Right lobe of liver (tissue), 6 donors: ENCODE measurements around the gene MYBPC3. TPM values are rescaled to one million over a fixed set of nuclear protein-coding genes. Genes with fewer than 3 reads are reported as not detected.

Experiments
- ATAC-seq, 4 donors: fragments of 200-7000 bp; cut with Tn5 transposase; one replicate each; pipeline ENCODE4 v1.9.1; 2020; ENCODE audit warnings: mild to moderate bottlenecking in 4 of 4, moderate library complexity in 4 of 4
- DNase-seq, 3 donors: peaks; one replicate each; pipeline ENCODE4 v3.0.0-alpha.2; 2020
- H3K27ac ChIP-seq, 3 donors: fragments of 200-600 bp; one replicate each; pipeline ENCODE4 v1.8.0; 2022
- H3K27me3 ChIP-seq, 2 donors: fragments of 200-600 bp; one replicate each; pipeline ENCODE4 v1.8.0; 2022
- H3K36me3 ChIP-seq, 4 donors: fragments of 200-600 bp; sonication (generic) in 1 of 4; one replicate each; pipeline versions ENCODE4 v1.5.1 to v1.8.0; 2017 to 2022; ENCODE audit warnings: control low read depth in 1 of 4
- H3K4me1 ChIP-seq, 4 donors: fragments of 200-600 bp; sonication (generic) in 1 of 4; one replicate each; pipeline versions ENCODE4 v1.5.1 to v1.8.0; 2017 to 2022; ENCODE audit warnings: control low read depth in 1 of 4
- H3K4me3 ChIP-seq, 3 donors: fragments of 200-600 bp; one replicate each; pipeline ENCODE4 v1.8.0; 2022
- H3K9me3 ChIP-seq, 4 donors: fragments of 200-600 bp; sonication (generic) in 1 of 4; one replicate each; pipeline versions ENCODE4 v1.5.1 to v1.8.0; 2017 to 2022; ENCODE audit warnings: control low read depth in 1 of 4
- POLR2A ChIP-seq: fragments of 450-650 bp; IDR thresholded peaks from one replicate; pipeline ENCODE4 v1.6.1; 2017; ENCODE audit warnings: antibody characterized with exemption, mild to moderate bottlenecking
- WGBS: methylation state at CpG from one replicate; pipeline ENCODE4 v1.1.6; 2018; ENCODE audit warnings: low coverage, low lambda C conversion rate; ENCODE audit not compliant: insufficient coverage; ENCODE audit errors: missing lambda C conversion rate; 5-methylcytosine and 5-hydroxymethylcytosine counted together
- intact Hi-C, 2 donors: fragments of 100-400 bp; cut with DNase I; formaldehyde crosslinking; loops; one replicate each; pipeline versions ENCODE4 v1.11.2 to v1.14.1; 2022
- total RNA-seq, 6 experiments: library from RNA; depleted of rRNA in 2 of 6; stranded (reverse); fragments of >200 nt in 2 of 6; fragmentation: NEBNext Ultra II Directional in 3 of 6; extraction: Animal tissue kit (Norgen Biotek cat#: 25700) in 3 of 6; gene quantifications; one replicate each; pipeline versions ENCODE4 v1.1.0 to v1.2.4, GENCODE V29; 2016 to 2023
- TF ChIP-seq, protein P1 (sequence below), 4 donors: fragments of 200-600 bp in 3 of 4; fragments of 450-650 bp in 1 of 4; IDR thresholded peaks; one replicate each; pipeline versions ENCODE4 v1.5.1 to v1.8.0; 2016 to 2022; ENCODE audit warnings: antibody characterized with exemption in 4 of 4, mild to moderate bottlenecking in 2 of 4
- donor health status: DM: no; HTN: yes; CAD: no.
- donor health status: DM: no; HTN: no; CAD: no.
- donor health status: DM: no; HTN: no; CAD: no.
- donor health status: DM: no; HTN: yes; CAD: no.
- donor health status: DM: no; HTN: yes; CAD: no.

The MYBPC3 gene
- total RNA-seq, 6 experiments from 2014 or later, result 0.04 to 0.24 (median 0.13) TPM; not detected in 1

DNA sequence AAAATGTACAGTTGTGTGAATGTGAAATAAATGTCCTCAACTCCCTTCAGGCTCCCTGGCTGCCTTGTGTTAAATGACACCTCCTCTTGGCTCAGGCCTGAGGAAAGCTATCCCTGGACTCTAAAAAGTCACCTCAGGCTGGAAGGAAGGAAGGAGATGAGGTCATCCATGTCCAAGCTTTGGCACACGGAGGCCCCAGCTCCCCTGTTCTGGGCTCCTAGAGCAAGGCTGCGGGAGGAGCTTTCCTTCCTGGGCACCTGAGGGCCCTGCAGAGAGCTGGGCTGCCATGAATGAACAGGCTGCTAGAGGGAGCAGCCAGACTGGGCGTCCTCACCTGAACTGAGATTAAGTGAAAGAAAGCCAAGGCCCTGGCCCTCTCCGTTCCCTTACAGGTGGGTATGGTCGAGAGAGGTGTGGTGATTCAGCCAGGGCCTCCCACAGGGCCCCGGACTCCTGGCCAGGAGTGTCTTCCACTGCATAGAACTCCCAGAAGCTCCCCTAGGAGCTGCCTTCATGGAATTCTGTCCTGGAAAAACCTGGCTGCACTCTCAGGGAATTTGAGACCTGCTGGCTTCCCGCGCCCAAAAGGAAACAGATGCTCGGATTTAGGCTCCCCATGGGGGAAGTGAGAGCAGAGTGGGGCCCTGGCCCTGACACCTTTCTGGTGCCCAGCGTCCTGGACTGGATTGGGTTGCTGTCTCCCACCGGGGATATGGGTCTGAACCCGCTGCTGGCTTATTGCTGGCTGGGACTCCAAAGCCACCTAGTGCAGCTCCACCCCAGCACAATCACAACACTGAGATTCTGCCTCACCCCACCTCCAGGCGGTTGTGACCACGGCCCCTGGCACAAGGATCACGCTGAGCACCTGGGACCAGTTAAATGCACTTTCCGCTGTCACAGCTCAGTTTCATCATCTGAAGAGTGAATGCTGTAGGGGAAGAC lies 22.2 kb downstream of the MYBPC3 start:
- peak; percentile 9 to 43 (median 32) for ATAC-seq
- no peak for TF ChIP-seq POLR2A
- TF ChIP-seq, protein P1, sequence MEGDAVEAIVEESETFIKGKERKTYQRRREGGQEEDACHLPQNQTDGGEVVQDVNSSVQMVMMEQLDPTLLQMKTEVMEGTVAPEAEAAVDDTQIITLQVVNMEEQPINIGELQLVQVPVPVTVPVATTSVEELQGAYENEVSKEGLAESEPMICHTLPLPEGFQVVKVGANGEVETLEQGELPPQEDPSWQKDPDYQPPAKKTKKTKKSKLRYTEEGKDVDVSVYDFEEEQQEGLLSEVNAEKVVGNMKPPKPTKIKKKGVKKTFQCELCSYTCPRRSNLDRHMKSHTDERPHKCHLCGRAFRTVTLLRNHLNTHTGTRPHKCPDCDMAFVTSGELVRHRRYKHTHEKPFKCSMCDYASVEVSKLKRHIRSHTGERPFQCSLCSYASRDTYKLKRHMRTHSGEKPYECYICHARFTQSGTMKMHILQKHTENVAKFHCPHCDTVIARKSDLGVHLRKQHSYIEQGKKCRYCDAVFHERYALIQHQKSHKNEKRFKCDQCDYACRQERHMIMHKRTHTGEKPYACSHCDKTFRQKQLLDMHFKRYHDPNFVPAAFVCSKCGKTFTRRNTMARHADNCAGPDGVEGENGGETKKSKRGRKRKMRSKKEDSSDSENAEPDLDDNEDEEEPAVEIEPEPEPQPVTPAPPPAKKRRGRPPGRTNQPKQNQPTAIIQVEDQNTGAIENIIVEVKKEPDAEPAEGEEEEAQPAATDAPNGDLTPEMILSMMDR (IDR thresholded peaks at IDR 0.05), result no peak
- Histone ChIP-seq H3K27me3 (no peaks in the 10 kb centered on the region), H3K9me3 (no peaks in the 10 kb centered on the region), H3K4me1 (no peaks in the 10 kb centered on the region), H3K4me3 (no peak overlapping the region), H3K27ac (no peak overlapping the region), H3K36me3 (peaks cover 0 to 35% (median 14%) of the 10 kb centered on the region in 4 donors)
- WGBS, result 60% methylated on average over 4 of the region's 16 CpGs
- DNase-seq, result peak in 1 of 3 donors; percentile 50
- intact Hi-C loops, result no loop called here

DNA sequence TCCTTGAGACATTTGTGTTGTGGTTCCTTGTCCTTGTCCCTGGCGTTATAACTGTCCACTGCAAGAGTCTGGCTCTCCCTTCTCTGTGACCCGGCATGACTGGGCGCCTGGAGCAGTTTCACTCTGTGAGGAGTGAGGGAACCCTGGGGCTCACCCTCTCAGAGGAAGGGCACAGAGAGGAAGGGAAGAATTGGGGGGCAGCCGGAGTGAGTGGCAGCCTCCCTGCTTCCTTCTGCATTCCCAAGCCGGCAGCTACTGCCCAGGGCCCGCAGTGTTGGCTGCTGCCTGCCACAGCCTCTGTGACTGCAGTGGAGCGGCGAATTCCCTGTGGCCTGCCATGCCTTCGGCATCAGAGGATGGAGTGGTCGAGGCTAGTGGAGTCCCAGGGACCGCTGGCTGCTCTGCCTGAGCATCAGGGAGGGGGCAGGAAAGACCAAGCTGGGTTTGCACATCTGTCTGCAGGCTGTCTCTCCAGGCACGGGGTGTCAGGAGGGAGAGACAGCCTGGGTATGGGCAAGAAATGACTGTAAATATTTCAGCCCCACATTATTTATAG lies 23.0 kb downstream of the MYBPC3 start:
- Histone ChIP-seq H3K27ac (no peak overlapping the region), H3K4me3 (no peak overlapping the region), H3K9me3 (no peaks in the 10 kb centered on the region), H3K36me3 (peaks cover 0 to 35% (median 14%) of the 10 kb centered on the region in 4 donors), H3K4me1 (no peaks in the 10 kb centered on the region), H3K27me3 (no peaks in the 10 kb centered on the region)
- WGBS, result 44% methylated on average over 1 of the region's 12 CpGs
- ATAC-seq (no peak), DNase-seq (peak in 1 of 3 donors; percentile 38)
- TF ChIP-seq, protein P1 (IDR thresholded peaks at IDR 0.05), result no peak
- no peak for TF ChIP-seq POLR2A
- intact Hi-C loops, result no loop called here

DNA sequence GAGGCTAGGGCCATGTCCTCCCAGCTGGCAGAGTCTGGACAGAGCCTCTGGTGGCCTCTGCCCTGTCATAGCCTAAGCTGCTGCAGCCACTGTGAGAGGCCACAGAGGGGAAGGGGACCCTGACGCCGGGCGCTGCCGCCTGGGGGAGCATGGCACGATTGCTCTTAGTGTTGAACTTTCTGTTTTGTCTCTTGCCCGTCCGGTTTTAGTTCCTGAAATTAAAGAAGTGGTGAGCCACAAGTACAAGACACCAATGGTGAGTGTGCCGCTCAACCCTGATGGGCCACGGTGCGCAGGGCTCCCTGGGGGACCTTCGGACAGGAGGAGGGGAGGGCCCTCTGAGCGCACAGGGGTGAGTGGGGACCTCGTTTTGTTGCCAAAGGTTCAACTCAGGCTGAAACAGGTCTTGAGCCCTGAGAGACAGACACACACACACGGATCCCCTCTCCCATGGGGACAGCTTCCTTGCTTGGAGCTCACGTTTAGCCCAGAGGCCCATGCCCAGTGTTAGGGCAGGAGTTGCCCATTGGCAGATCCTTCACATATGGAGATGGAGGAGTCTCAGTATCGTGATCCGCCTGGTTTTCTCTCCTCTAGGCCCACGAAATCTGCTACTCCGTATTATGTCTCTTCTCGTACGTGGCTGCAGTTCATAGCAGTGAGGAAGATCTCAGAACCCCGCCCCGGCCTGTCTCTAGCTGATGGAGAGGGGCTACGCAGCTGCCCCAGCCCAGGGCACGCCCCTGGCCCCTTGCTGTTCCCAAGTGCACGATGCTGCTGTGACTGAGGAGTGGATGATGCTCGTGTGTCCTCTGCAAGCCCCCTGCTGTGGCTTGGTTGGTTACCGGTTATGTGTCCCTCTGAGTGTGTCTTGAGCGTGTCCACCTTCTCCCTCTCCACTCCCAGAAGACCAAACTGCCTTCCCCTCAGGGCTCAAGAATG lies 23.8 kb downstream of the MYBPC3 start:
- TF ChIP-seq, protein P1 (IDR thresholded peaks at IDR 0.05), result no peak
- TF ChIP-seq POLR2A, result no peak
- Histone ChIP-seq H3K27ac (no peak overlapping the region), H3K36me3 (peaks cover 0 to 35% (median 14%) of the 10 kb centered on the region in 4 donors), H3K4me3 (no peak overlapping the region), H3K27me3 (no peaks in the 10 kb centered on the region), H3K4me1 (no peaks in the 10 kb centered on the region), H3K9me3 (no peaks in the 10 kb centered on the region)
- 93% methylated on average over 7 of the region's 29 CpGs for WGBS
- DNase-seq (peak in 1 of 3 donors; percentile 45), ATAC-seq (peak in 2 of 4 donors; percentile 3 to 25)
- intact Hi-C loops, result no loop called here

DNA sequence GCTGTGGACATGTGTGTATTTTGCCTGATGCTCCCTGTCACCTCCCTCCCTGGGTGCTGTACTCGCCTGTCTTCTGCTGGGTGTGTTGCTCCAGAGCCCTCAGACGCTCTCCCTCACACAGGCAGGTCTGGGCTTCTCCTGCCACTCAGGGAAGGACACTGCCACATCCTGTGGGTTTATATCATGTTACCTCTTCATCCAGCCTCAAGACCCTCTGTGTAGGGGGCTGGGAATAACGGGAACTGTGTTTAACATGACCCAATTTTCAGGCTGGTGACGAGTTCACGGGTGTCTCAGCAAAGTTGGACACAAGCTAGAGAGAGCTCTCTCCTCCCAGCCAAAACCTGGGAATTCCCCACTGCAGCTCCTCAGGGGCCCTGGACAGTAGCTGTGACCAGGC lies 24.6 kb downstream of the MYBPC3 start:
- no peak for ATAC-seq
- Histone ChIP-seq H3K27ac (no peak overlapping the region), H3K4me1 (no peaks in the 10 kb centered on the region), H3K9me3 (no peaks in the 10 kb centered on the region), H3K4me3 (no peak overlapping the region), H3K27me3 (no peaks in the 10 kb centered on the region), H3K36me3 (peaks cover 0 to 35% (median 14%) of the 10 kb centered on the region in 4 donors)
- DNase-seq, result no peak
- WGBS, result 100% methylated on average over 2 of the region's 5 CpGs
- intact Hi-C loops, result no loop called here
- TF ChIP-seq, protein P1 (IDR thresholded peaks at IDR 0.05), result no peak
- no peak for TF ChIP-seq POLR2A
